WTC11 (cell line): ENCODE data around the gene SLC27A4. TPM values are rescaled to one million over a fixed set of nuclear protein-coding genes. Genes with fewer than 3 reads are reported as not detected.

Experiments used
- ATAC-seq: fragments of 200-7000 bp; cut with Tn5 transposase; 2 replicates; pipeline ENCODE4 v1.10.0; 2021; ENCODE audit warnings: mild to moderate bottlenecking, moderate library complexity
- CTCF ChIA-PET: fragments of 300-600 bp; sonication (Branson Sonifier 250); formaldehyde crosslinking; loops from one replicate; lab custom pipeline; 2021; ENCODE audit warnings: antibody characterized with exemption; lab: Charles Lee
- POLR2A ChIA-PET: fragments of 350-600 bp; sonication (Branson Sonifier 250); formaldehyde crosslinking; loops from one replicate; lab custom pipeline; 2021; ENCODE audit warnings: antibody characterized with exemption; lab: Charles Lee
- DNase-seq: peaks from one replicate; pipeline ENCODE4 v3.0.0; 2021; ENCODE audit warnings: low spot score
- H3K27ac Mint-ChIP-seq: 2 replicates; pipeline ENCODE4 v1.8.0; 2021; ENCODE audit warnings: mixed read lengths
- H3K27me3 Mint-ChIP-seq: 2 replicates; pipeline ENCODE4 v1.8.0; 2021; ENCODE audit warnings: low read depth, mild to moderate bottlenecking, moderate library complexity, mixed read lengths
- H3K36me3 Mint-ChIP-seq: 2 replicates; pipeline ENCODE4 v1.8.0; 2021; ENCODE audit warnings: mixed read lengths
- H3K4me1 Mint-ChIP-seq: 2 replicates; pipeline ENCODE4 v1.8.0; 2022; ENCODE audit warnings: mixed read lengths
- H3K4me3 Mint-ChIP-seq: 2 replicates; pipeline ENCODE4 v1.8.0; 2021; ENCODE audit warnings: mild to moderate bottlenecking, moderate library complexity, mixed read lengths
- H3K9me3 Mint-ChIP-seq: 2 replicates; pipeline ENCODE4 v1.8.0; 2021; ENCODE audit warnings: mixed read lengths
- E2F4 ChIP-seq: sonication (generic); formaldehyde crosslinking; IDR thresholded peaks from 2 replicates; pipeline ENCODE4 v1.8.1; 2022; ENCODE audit warnings: low read depth, mild to moderate bottlenecking, moderate library complexity, missing genetic modification reagents, borderline replicate concordance
- ESRRA ChIP-seq: sonication (generic); formaldehyde crosslinking; IDR thresholded peaks from 2 replicates; pipeline ENCODE4 v1.8.1; 2022; ENCODE audit warnings: mild to moderate bottlenecking, missing genetic modification reagents, borderline replicate concordance
- FOXK1 ChIP-seq: sonication (generic); formaldehyde crosslinking; IDR thresholded peaks from 2 replicates; pipeline ENCODE4 v1.8.0; 2022; ENCODE audit warnings: mild to moderate bottlenecking, moderate library complexity, missing genetic modification reagents
- GRHL2 ChIP-seq: fragments of 250-450 bp; sonication (Bioruptor Pico); IDR thresholded peaks from 2 replicates; pipeline ENCODE4 v1.8.0; 2022; ENCODE audit warnings: mild to moderate bottlenecking, moderate library complexity; ENCODE audit not compliant: insufficient replicate concordance, severe bottlenecking
- GTF2I ChIP-seq: fragments of 250-450 bp; sonication (Bioruptor Pico); conservative IDR thresholded peaks from 2 replicates; pipeline ENCODE4 v1.4.0; 2021; ENCODE audit warnings: mild to moderate bottlenecking
- PRDM15 ChIP-seq: sonication (generic); formaldehyde crosslinking; IDR thresholded peaks from 2 replicates; pipeline ENCODE4 v1.8.0; 2022; ENCODE audit warnings: missing genetic modification reagents
- STAT6 ChIP-seq: sonication (generic); formaldehyde crosslinking; conservative IDR thresholded peaks from 2 replicates; pipeline ENCODE4 v1.8.1; 2023; ENCODE audit warnings: mild to moderate bottlenecking, low read depth, missing genetic modification reagents, moderate library complexity
- TEAD1 ChIP-seq: sonication (generic); formaldehyde crosslinking; IDR thresholded peaks from 2 replicates; pipeline ENCODE4 v1.8.0; 2022; ENCODE audit warnings: mild to moderate bottlenecking, missing genetic modification reagents
- USF1 ChIP-seq: sonication (generic); formaldehyde crosslinking; IDR thresholded peaks from 2 replicates; pipeline ENCODE4 v1.8.0; 2022; ENCODE audit warnings: mild to moderate bottlenecking, missing genetic modification reagents
- ZNF281 ChIP-seq: sonication (generic); formaldehyde crosslinking; IDR thresholded peaks from 2 replicates; pipeline ENCODE4 v1.8.0; 2023; ENCODE audit warnings: mild to moderate bottlenecking, missing genetic modification reagents
- ZNF317 ChIP-seq: sonication (generic); formaldehyde crosslinking; IDR thresholded peaks from 2 replicates; pipeline ENCODE4 v1.8.1; 2023; ENCODE audit warnings: low read depth, mild to moderate bottlenecking, moderate library complexity, missing genetic modification reagents, borderline replicate concordance
- total RNA-seq: library from RNA; stranded (reverse); gene quantifications from 3 replicates; pipeline ENCODE4 v1.2.3, GENCODE V29; 2021
- TF ChIP-seq, protein P1 (sequence below): sonication (generic); formaldehyde crosslinking; IDR thresholded peaks from 2 replicates; pipeline ENCODE4 v1.8.1; 2023; ENCODE audit warnings: mild to moderate bottlenecking, moderate library complexity, missing genetic modification reagents

Gene SLC27A4
- total RNA-seq, 1 experiment from 2014 or later = 23.8 TPM

GRCh38 chr9:128321879-128322403, 18.4 kb upstream of the SLC27A4 start:
- ChIA-PET POLR2A (no interaction called here), CTCF (interaction anchor here (1.2 kb wide), 2 partner anchors 19 to 27 kb away, joined by 5 read pairs; no protein-coding TSS in a partner anchor)
- ATAC-seq = peak; percentile 10
- no peaks in the 10 kb centered on the region for H3K27me3 Mint-ChIP-seq
- H3K4me3 Mint-ChIP-seq = peak overlapping the region; percentile 88
- DNase-seq = no peak
- TF ChIP-seq ZNF317 (CRISPR knock-in tag) (no peak), E2F4 (CRISPR knock-in tag) (no peak), FOXK1 (CRISPR knock-in tag) (0 out of 2 replicates have a peak, but pooled peaks have one; percentile 36), USF1 (peak; percentile 90; the same call in 1 of the 2 replicates), PRDM15 (0 out of 2 replicates have a peak, but pooled peaks have one; percentile 10), GRHL2 (CRISPR knock-in tag) (no peak)
- 0 out of 2 replicates have a peak, but pooled peaks cover 8% of the 10 kb centered on the region for H3K4me1 Mint-ChIP-seq
- H3K9me3 Mint-ChIP-seq = no peaks in the 10 kb centered on the region
- H3K27ac Mint-ChIP-seq = peak overlapping the region; percentile 99
- H3K36me3 Mint-ChIP-seq = peaks cover 15% of the 10 kb centered on the region

DNA sequence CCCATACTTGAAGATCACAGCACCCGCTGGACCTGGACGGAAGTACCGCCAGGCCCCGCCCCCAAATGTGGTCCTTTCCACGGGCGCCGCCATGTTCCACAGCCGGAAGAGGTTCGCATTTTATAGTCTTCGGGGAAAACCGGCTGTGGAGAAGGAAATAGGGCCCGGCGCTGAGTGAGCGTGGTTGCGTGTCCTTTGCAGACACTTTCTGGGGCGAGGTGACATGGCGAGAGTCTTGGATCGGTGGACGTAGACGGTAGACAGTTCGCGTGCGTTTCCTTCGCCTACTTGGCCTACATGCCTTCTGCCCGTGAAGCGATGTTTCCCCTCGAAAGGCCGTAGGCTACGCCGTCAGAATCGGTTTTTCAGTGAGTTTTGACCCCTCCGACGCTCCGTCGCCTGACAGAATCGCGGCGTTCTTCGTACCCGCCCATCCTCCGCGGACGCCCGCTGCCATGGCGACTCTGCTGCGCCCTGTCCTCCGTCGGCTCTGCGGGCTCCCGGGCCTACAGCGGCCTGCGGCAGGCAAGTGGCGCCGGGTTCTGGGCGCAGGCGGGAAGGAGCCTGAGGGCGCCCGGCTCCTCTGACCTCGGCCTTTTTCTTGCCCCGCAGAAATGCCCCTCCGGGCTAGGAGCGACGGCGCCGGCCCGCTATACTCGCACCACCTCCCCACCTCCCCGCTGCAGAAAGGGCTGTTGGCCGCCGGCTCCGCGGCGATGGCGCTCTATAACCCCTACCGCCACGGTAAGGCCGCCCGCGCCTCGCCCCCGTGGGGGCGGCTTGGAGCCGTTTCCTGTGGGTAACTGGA, 17.7 kb upstream of the SLC27A4 start, which contains the start of the genes COQ4 and TRUB2:
COQ4 (plus strand) TSS at position 436 of the 808 bp plus-strand sequence; CDS start at position 456, 20 bp downstream.
TRUB2 (minus strand) TSS at position 44 of the 808 bp plus-strand sequence; CDS start at position 5, 39 bp downstream.
- POLR2A ChIA-PET = no interaction called here
- Mint-ChIP-seq H3K9me3 (no peaks in the 10 kb centered on the region), H3K27me3 (no peaks in the 10 kb centered on the region), H3K27ac (peak within 1 kb of the TSS; percentile 99), H3K4me1 (0 out of 2 replicates have a peak, but pooled peaks cover 8% of the 10 kb centered on the region), H3K36me3 (peaks cover 8% of the 10 kb centered on the region; the same call in 1 of the 2 replicates), H3K4me3 (peak within 1 kb of the TSS; percentile 88)
- DNase-seq = peak; percentile 91
- CTCF ChIA-PET = interaction anchor here (0.7 to 1.2 kb wide), 2 partner anchors 19 to 230 kb away, joined by 3 to 5 read pairs; partner anchors contain the start of gene SPTAN1
- ATAC-seq = peak; percentile 89
- TF ChIP-seq ZNF281 (CRISPR knock-in tag) (no peak), TEAD1 (CRISPR knock-in tag) (peak; percentile 74; the same call in 1 of the 2 replicates), GTF2I (CRISPR knock-in tag) (no peak), GRHL2 (CRISPR knock-in tag) (no peak), STAT6 (CRISPR knock-in tag) (no peak), ESRRA (CRISPR knock-in tag) (peak; percentile 47; the same call in 1 of the 2 replicates)
- TF ChIP-seq, protein P1, sequence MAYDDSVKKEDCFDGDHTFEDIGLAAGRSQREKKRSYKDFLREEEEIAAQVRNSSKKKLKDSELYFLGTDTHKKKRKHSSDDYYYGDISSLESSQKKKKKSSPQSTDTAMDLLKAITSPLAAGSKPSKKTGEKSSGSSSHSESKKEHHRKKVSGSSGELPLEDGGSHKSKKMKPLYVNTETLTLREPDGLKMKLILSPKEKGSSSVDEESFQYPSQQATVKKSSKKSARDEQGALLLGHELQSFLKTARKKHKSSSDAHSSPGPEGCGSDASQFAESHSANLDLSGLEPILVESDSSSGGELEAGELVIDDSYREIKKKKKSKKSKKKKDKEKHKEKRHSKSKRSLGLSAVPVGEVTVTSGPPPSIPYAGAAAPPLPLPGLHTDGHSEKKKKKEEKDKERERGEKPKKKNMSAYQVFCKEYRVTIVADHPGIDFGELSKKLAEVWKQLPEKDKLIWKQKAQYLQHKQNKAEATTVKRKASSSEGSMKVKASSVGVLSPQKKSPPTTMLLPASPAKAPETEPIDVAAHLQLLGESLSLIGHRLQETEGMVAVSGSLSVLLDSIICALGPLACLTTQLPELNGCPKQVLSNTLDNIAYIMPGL (CRISPR knock-in tag) = peak; percentile 96
